Activated T-cell treated with anti-CD3 and anti-CD28 coated beads, Interleukin-2, amount 50 U/mL, for 4 hours (primary cell): ENCODE data around the gene TMEM250. TPM values are rescaled to one million over a fixed set of nuclear protein-coding genes. Genes with fewer than 3 reads are reported as not detected.
"Not testable (repeated sequence)": the region's sequence is repeated elsewhere in the genome, so short reads cannot be mapped to it uniquely, and the experiment has no call there.

ENCODE experiments used
- ATAC-seq, 2 donors: fragments of 200-7000 bp; cut with Tn5 transposase; one replicate each; pipeline ENCODE4 v1.10.0; 2021
- DNase-seq: peaks from one replicate; pipeline ENCODE4 v3.0.0-alpha.2; 2020
- H3K27me3 Mint-ChIP-seq: one replicate; pipeline ENCODE4 v1.8.0; 2021; ENCODE audit warnings: low read depth, mixed read lengths
- H3K36me3 Mint-ChIP-seq: one replicate; pipeline ENCODE4 v1.8.0; 2022; ENCODE audit warnings: mixed read lengths; ENCODE audit not compliant: insufficient read depth
- H3K4me1 Mint-ChIP-seq: one replicate; pipeline ENCODE4 v1.8.0; 2021; ENCODE audit warnings: low read depth, mixed read lengths
- H3K4me3 Mint-ChIP-seq: one replicate; pipeline ENCODE4 v1.8.0; 2021; ENCODE audit warnings: mild to moderate bottlenecking, moderate library complexity, mixed read lengths
- H3K9me3 Mint-ChIP-seq: one replicate; pipeline ENCODE4 v1.8.0; 2021; ENCODE audit warnings: mixed read lengths
- total RNA-seq, 3 donors: library from RNA; stranded (reverse); gene quantifications; one replicate each; pipeline ENCODE4 v1.2.1, GENCODE V29; 2021

TMEM250 gene
- total RNA-seq, 3 donors from 2014 or later: 46.3 to 47.4 (median 46.5) TPM

GRCh38 chr9:136151848-136152542, 33.3 kb upstream of the TMEM250 start:
- H3K27me3 Mint-ChIP-seq: no peaks in the 10 kb centered on the region
- H3K36me3 Mint-ChIP-seq: no peaks in the 10 kb centered on the region
- no peak for ATAC-seq
- H3K9me3 Mint-ChIP-seq: no peaks in the 10 kb centered on the region
- no peak overlapping the region for H3K4me3 Mint-ChIP-seq
- H3K4me1 Mint-ChIP-seq: no peaks in the 10 kb centered on the region
- DNase-seq: no peak

DNA sequence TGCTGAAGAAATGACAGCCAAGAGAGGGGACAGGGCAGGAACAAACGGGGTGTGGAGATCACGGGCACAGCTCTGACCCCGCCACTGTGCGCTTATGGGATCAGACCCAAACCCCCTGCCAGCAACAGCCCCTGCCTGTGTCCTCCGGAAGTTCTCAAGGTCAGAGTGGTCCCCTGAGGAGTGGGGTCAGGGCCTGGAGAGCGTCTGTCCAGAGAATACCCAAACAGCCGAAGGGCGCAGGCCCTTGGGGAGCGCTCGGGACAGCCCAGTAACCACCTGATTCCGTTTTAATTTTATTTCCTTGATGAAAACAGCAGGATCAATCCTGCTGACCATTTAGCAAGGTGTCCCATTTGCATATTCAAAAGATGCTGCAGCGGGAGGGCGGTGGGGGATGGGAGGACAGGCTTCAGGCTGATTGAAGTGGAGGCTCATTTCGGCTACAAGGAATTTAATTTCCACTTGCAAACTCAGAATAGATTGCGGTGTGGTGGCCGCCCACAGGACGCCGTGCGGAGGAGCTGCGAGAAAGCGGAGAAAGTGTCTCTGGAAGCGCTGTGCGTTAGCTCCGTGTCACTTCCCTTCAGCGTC, 32.6 kb upstream of the TMEM250 start:
- no peak overlapping the region for H3K4me3 Mint-ChIP-seq
- H3K27me3 Mint-ChIP-seq: peaks cover 3% of the 10 kb centered on the region
- no peaks in the 10 kb centered on the region for H3K4me1 Mint-ChIP-seq
- DNase-seq (no peak), ATAC-seq (no peak)
- H3K36me3 Mint-ChIP-seq: no peaks in the 10 kb centered on the region
- H3K9me3 Mint-ChIP-seq: no peaks in the 10 kb centered on the region

DNA sequence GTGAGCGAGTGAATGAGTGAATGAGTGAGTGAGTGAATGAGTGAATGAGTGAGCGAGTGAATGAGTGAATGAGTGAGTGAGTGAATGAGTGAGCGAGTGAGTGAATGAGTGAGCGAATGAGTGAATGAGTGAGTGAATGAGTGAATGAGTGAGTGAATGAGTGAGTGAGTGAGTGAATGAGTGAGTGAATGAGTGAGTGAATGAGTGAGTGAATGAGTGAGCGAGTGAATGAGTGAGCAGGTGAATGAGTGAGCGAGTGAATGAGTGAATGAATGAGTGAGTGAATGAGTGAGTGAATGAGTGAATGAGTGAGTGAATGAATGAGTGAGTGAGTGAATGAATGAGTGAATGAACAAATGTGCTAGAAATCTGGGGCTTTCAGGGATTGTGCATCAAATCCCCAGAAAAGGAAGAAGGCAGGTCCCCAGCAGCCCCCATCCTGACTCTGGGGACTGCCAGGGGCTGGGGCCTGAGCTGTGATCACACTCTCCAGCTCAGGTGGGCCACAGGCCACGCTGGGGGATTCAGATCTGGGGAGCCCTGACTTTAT, 32.1 kb upstream of the TMEM250 start:
- not testable (repeated sequence) for ATAC-seq, DNase-seq, H3K36me3 Mint-ChIP-seq, H3K27me3 Mint-ChIP-seq, H3K4me1 Mint-ChIP-seq, H3K4me3 Mint-ChIP-seq, H3K9me3 Mint-ChIP-seq

DNA sequence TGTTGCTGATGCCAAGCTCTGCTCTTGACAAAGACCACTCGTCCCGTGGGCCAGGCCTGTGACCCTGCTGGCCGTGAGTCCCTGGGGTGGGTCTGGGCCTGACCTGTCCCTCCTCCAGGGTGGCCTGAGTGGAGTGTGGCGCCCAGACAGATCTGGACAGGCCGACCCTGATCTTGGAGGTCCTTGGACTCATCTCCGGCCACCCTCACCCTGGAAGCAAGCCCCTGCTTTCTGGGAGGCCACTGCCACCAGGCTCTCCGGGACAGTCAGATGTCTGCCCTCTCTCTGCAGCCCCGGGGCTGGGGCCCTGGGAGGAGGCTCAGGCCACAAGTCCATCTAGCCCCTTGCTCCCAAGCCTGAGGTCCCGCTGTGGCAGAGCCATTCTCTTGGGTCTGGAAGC, 31.2 kb upstream of the TMEM250 start:
- ATAC-seq (no peak), DNase-seq (no peak)
- Mint-ChIP-seq H3K27me3 (peaks cover 13% of the 10 kb centered on the region), H3K4me3 (no peak overlapping the region), H3K9me3 (no peaks in the 10 kb centered on the region), H3K36me3 (no peaks in the 10 kb centered on the region), H3K4me1 (no peaks in the 10 kb centered on the region)

- H3K4me3 Mint-ChIP-seq: no peak overlapping the region
- peaks cover 18% of the 10 kb centered on the region for H3K27me3 Mint-ChIP-seq
- no peaks in the 10 kb centered on the region for H3K9me3 Mint-ChIP-seq
- H3K36me3 Mint-ChIP-seq: no peaks in the 10 kb centered on the region
- no peak for ATAC-seq
- DNase-seq: no peak
- H3K4me1 Mint-ChIP-seq: no peaks in the 10 kb centered on the region
Measured at GRCh38 chr9:136149337-136149736, 30.7 kb upstream of the TMEM250 start.

- H3K4me3 Mint-ChIP-seq: no peak overlapping the region
- no peaks in the 10 kb centered on the region for H3K4me1 Mint-ChIP-seq
- H3K36me3 Mint-ChIP-seq: no peaks in the 10 kb centered on the region
- peaks cover 18% of the 10 kb centered on the region for H3K27me3 Mint-ChIP-seq
- ATAC-seq (no peak), DNase-seq (no peak)
- H3K9me3 Mint-ChIP-seq: no peaks in the 10 kb centered on the region
Measured at GRCh38 chr9:136148766-136149165, 30.1 kb upstream of the TMEM250 start.

GRCh38 chr9:136147890-136148714, 29.4 kb upstream of the TMEM250 start:
- ATAC-seq (no peak), DNase-seq (no peak)
- Mint-ChIP-seq H3K4me1 (no peaks in the 10 kb centered on the region), H3K4me3 (no peak overlapping the region), H3K27me3 (peaks cover 18% of the 10 kb centered on the region), H3K36me3 (no peaks in the 10 kb centered on the region), H3K9me3 (no peaks in the 10 kb centered on the region)

GRCh38 chr9:136147038-136147889, 28.6 kb upstream of the TMEM250 start:
- Mint-ChIP-seq H3K4me1 (no peaks in the 10 kb centered on the region), H3K9me3 (no peaks in the 10 kb centered on the region), H3K27me3 (peaks cover 18% of the 10 kb centered on the region), H3K4me3 (no peak overlapping the region), H3K36me3 (no peaks in the 10 kb centered on the region)
- ATAC-seq: no peak
- no peak for DNase-seq

GRCh38 chr9:136146126-136147037, 27.7 kb upstream of the TMEM250 start:
- no peaks in the 10 kb centered on the region for H3K9me3 Mint-ChIP-seq
- H3K27me3 Mint-ChIP-seq: peaks cover 18% of the 10 kb centered on the region
- no peak overlapping the region for H3K4me3 Mint-ChIP-seq
- H3K4me1 Mint-ChIP-seq: no peaks in the 10 kb centered on the region
- no peaks in the 10 kb centered on the region for H3K36me3 Mint-ChIP-seq
- DNase-seq (no peak), ATAC-seq (no peak)

DNA sequence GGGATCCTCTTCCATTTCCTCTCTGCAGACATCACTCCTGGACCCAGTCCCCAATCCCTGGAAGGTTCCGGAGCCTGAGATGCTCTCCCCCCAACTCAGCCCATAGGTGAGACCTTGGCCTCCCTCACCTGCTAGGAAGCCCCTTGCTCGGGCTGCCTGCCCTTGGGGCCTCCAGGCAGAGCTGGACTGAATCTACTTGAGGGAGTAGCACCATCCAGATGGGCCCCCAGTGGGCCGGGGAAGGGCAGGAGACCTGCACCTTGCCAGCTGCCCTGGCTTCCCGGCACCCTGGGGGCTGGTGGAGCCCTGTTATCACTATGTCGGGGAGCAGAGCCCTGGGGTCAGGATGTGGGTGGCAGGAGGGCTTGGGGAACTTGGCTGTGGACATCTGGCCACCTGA, 26.9 kb upstream of the TMEM250 start:
- no peaks in the 10 kb centered on the region for H3K4me1 Mint-ChIP-seq
- H3K4me3 Mint-ChIP-seq: no peak overlapping the region
- no peaks in the 10 kb centered on the region for H3K36me3 Mint-ChIP-seq
- peaks cover 18% of the 10 kb centered on the region for H3K27me3 Mint-ChIP-seq
- no peaks in the 10 kb centered on the region for H3K9me3 Mint-ChIP-seq
- ATAC-seq: no peak
- DNase-seq: no peak

GRCh38 chr9:136144450-136144849, 25.8 kb upstream of the TMEM250 start:
- ATAC-seq: no peak
- H3K27me3 Mint-ChIP-seq: peaks cover 18% of the 10 kb centered on the region
- no peaks in the 10 kb centered on the region for H3K9me3 Mint-ChIP-seq
- H3K4me1 Mint-ChIP-seq: no peaks in the 10 kb centered on the region
- DNase-seq: no peak
- H3K36me3 Mint-ChIP-seq: no peaks in the 10 kb centered on the region
- no peak overlapping the region for H3K4me3 Mint-ChIP-seq

- no peak for ATAC-seq
- Mint-ChIP-seq H3K36me3 (no peaks in the 10 kb centered on the region), H3K9me3 (no peaks in the 10 kb centered on the region), H3K27me3 (peaks cover 20% of the 10 kb centered on the region), H3K4me1 (no peaks in the 10 kb centered on the region), H3K4me3 (no peak overlapping the region)
- no peak for DNase-seq
Measured at GRCh38 chr9:136143215-136144001, 24.7 kb upstream of the TMEM250 start.

DNA sequence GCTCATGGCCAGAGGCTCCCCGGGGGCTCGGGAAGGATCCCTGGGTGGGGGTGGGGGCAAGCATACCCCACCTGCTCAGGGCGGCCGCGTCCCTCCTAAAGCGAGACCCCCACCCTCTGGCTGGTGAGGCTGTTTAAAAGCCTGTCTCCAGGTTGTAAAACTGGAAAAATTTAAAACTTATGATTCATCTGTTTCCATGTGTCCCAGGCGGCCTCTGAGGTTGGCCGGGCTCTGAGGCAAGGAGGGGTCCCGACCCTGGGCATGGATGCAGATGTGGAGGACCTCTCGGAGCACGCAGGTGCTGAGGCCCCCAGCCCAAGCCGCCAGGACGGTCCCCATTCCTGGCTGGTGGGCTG, 24.2 kb upstream of the TMEM250 start:
- Mint-ChIP-seq H3K4me1 (no peaks in the 10 kb centered on the region), H3K36me3 (no peaks in the 10 kb centered on the region), H3K27me3 (peaks cover 20% of the 10 kb centered on the region), H3K4me3 (no peak overlapping the region), H3K9me3 (no peaks in the 10 kb centered on the region)
- DNase-seq: no peak
- ATAC-seq: no peak
